SIG-M5 (cell line): ENCODE measurements around the gene LRFN4.

Experiments used
- DNase-seq: peaks from one replicate; lab custom pipeline; 2025; lab: John Stamatoyannopoulos, UW

LRFN4 gene

DNA sequence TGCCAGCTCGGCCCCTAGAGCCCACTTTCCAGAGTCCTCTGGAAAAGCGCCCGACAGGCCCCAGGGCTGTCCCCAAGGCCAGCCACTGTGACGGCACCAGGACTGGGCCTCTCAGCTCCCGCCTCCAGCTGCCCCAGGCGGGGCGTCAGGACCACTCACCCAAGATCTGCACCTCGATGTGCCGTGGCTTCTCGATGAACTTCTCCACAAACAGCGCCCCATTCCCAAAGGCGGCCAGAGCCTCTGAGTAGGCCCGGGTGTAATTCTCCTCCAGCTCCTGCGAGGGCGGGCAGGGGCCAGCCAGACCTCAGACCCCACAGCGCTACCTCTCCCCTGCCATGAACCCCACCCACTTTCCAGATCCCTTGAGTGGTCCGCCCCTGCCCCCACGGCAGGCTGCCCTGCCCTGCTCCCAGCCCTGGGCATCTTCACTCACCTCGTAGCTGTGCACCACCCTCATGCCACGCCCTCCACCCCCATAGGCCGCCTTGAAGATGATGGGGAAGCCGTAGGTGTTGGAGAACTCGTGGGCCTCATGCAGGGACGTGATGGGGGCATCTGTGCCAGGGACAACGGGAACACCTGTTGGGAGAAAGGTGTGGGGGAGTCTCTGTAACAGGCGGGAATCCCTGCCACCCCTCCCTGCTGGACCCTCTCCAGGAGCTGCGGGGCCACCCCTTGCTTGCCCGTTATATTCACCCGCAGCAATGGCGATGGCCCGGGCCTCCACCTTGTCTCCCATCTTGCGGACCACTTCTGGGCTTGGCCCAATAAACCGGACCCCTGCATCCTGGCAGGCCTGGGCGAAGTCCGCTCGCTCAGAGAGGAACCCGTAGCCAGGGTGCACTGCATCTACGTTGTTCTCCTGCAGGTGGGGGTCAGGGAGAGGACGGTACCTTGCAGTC lies 14.0 kb downstream of the LRFN4 start:
- DNase-seq, result no peak

GRCh38 chr11:66871521-66871901 lies 14.6 kb downstream of the LRFN4 start:
- DNase-seq, result no peak

- DNase-seq, result no peak
Measured at GRCh38 chr11:66874232-66874631, 17.4 kb downstream of the LRFN4 start.

GRCh38 chr11:66875378-66875777 lies 18.5 kb downstream of the LRFN4 start:
- no peak for DNase-seq

DNA sequence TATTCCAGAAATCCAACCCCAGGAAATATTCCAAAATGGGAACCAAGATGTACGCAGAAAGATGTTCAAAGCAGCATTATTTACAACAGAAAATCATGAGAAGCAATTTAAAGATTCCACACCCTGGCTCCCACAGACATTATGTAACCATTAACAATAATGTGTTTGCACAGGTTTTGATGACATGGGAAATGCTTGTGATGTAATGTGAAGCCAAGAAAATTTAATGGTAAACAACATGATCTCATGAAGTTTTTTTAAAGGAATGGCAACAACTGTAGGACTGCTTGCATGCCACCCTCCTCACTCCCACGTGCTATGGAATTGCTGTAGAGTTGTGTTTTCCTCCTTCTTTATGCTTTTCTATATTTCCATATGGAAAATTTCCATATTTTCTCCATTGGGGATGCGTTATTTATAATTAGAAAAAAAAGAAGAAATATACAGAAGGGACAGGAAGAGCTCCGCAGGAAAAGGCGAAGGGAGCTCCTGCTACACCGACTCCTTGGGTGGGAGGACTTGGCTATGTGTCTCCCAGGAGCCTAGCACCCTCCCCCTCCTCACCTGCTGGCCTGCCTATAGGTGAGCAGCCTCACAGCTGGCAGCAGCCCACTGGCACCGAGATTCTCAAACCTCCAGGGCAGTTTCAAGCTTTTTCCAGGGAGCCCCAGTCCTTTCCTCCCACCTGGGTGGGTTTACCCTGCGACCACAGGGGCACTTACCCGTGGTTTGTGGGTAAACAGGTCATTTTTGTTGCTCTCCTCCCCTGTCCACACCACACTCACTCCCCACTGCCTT lies 20.9 kb downstream of the LRFN4 start:
- no peak for DNase-seq

GRCh38 chr11:66878474-66878873 lies 21.6 kb downstream of the LRFN4 start:
- DNase-seq, result no peak

DNA sequence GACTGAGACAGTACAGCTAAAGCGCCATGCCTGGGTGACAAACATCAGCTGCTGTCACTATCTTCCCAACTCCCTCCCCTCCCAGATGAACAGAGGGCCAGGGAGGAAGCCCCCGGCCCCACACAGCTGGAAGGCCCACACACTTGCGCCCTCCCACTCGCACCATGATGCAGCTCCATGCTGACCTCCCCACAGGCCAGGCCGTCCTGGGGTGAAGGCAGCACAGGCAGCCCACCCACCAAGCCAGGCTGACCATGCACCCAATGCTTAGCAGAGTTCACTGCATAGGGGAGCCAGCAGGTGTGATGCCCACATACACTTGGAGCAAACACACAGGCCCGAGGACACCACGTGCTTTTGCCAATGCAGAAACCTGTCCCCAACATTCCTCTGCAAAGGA lies 22.1 kb downstream of the LRFN4 start:
- DNase-seq, result no peak

DNA sequence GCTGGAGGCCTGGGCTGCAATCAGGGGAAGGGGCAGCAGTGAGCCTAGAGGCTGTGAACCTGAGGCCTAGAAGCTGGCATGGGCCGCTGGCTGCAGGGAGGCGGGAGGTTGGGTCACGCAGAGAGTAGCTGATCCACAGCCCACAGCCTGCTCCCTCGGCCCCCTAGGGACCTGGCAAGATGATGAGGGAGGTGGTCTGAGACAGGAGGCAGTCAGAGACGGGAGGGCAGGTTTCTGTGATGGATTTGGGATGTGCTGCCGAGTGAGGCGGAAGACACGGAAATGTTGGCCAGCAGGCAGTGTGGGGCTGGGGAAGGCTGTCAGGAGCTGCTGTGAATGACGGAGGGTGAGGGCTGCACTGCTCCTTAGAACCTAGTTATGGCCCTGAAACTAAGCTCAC lies 22.7 kb downstream of the LRFN4 start:
- DNase-seq, result no peak

DNA sequence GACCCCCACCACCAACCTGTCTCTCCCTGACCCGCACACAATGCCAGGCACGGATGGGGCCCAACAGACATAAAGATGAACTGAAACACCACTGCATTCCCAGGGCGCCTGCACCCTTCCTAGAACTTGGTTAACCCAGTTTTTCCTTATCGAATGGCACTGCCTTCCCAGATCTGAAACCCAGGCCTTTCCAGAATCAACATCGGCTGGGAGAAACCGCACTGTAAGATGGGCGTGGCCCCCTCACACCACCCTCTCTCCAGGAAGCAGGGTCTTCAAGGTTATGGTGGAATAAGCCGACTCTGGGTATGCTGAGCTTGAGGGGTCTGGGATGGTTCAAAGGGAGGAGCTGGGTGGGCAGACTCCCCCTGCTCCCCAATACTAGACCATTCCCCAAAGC lies 23.1 kb downstream of the LRFN4 start:
- DNase-seq, result no peak

GRCh38 chr11:66880496-66881450 lies 23.9 kb downstream of the LRFN4 start:
- DNase-seq, result no peak

GRCh38 chr11:66881451-66881835 lies 24.6 kb downstream of the LRFN4 start:
- DNase-seq, result no peak

GRCh38 chr11:66881927-66882452 lies 25.1 kb downstream of the LRFN4 start:
- DNase-seq, result no peak

DNA sequence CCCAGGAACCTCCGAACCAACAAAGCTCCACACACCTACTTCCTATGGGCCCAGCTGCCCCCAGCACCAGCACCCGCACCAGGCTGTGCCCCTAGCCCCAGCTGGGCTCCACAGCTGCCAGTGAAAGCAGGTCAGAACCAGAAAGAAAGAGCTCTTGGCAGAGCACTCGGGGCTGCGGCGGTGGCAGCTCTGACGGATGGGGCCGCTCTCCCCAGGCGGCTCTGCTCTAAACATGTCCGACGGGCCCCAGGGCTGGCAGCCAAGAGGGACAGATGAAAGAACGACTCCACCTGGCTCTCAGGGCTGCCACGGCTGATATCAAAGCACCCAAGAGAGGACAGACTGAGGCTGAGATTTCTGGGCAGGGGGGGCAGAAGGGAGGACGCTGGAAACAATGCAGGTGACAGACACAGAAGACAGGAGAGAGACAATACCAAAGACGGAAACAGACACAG lies 25.7 kb downstream of the LRFN4 start:
- no peak for DNase-seq

- DNase-seq, result no peak
Measured at GRCh38 chr11:66883016-66883965, 26.4 kb downstream of the LRFN4 start.

- DNase-seq, result no peak
Measured at GRCh38 chr11:66884443-66884842, 27.6 kb downstream of the LRFN4 start.

DNA sequence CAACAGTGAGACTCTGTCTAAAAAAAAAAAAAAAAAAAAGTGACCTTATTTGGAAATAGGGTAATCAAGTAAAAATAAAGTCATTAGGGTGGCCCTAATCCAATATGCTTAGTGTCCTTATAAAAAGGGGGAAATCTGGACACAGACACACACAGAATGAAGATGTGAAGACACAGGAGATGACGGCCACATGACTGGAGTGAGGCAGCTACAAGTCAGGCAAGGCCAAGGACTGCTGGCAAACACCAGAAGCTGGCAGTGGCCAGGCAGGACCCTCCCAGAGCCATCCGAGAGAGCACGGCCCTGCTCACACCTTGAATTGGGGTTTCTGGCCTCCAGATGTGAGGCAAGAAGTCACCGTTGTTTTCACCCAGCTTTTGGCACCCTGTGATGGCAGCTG lies 28.6 kb downstream of the LRFN4 start:
- DNase-seq, result no peak

GRCh38 chr11:66885950-66886440 lies 29.1 kb downstream of the LRFN4 start:
- DNase-seq, result no peak

DNA sequence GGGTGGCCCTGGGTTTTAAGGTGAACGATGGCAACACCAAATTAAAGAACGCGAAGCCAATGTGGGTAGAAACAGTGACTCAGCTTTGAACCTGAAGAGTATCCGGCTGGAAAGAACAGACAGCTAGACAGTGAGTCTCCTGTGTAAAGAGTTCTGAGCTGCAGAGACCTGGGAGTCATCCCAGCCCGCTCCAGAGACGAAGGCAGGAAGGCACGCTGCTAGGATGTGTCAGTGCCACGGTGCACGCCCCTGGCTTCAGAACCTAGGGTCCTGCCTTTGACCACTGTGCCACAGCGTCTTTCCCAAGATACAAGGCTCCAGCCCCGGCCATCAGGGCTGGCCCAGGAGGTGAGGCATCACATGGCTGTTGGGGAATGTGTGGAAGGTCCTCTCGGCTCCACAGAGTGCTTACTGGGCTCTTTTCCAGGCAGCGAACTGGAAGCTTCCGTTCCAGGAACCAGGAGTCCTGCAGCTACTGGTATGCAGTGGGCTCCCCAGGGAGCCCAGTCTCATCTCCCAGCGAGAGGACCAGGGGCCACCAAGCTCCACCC lies 29.9 kb downstream of the LRFN4 start:
- no peak for DNase-seq

DNA sequence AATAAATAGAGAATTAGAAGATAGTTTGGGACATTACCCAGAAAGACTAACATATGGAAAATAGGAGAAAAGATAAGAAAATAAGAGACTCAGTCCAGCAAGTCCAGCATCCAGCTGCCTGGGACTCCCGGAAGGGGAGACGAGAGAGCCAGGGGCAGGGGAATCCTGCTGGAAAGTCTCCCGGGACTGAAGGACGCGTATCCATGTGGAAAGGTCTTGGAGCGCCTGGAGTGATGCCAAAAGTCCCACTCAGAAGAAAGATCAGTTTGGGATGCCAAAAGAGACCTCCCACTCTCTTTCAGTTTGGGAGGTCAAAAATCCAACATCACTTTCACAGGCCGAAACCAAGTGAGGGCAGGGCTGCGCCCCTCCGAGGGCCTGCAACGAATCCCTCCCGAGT lies 30.7 kb downstream of the LRFN4 start:
- DNase-seq, result no peak

GRCh38 chr11:66888282-66888681 lies 31.4 kb downstream of the LRFN4 start:
- DNase-seq, result no peak
